A204.1 (cell line): ENCODE results near the gene OR51A2.
"Not testable (repeated sequence)": the region's sequence is repeated elsewhere in the genome, so short reads cannot be mapped to it uniquely, and the experiment has no call there.

Experiments used
- FAIRE-seq: peaks from 2 replicates; lab custom pipeline; 2012; peaks lifted over from hg19 to GRCh38; lab: Jason Lieb, UNC

Gene OR51A2, protein sequence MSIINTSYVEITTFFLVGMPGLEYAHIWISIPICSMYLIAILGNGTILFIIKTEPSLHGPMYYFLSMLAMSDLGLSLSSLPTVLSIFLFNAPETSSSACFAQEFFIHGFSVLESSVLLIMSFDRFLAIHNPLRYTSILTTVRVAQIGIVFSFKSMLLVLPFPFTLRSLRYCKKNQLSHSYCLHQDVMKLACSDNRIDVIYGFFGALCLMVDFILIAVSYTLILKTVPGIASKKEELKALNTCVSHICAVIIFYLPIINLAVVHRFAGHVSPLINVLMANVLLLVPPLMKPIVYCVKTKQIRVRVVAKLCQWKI

DNA sequence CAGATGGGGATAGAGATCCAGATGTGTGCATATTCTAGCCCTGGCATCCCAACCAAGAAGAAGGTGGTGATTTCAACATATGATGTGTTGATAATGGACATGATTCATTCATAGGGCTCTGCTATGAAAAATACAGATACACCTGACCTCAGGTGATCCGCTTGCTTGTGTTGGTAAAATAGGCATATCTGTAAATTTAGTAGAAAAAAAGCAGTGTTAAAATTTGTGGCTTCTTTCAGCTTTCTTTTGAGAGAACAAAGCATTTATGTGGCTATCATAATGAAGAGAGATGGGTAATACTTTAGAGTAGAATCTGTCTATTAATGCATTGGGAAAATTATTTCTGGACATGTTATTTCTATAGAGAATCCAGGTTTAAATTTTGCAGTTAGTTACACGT is at the start of gene OR51A2:
TSS of gene OR51A2 (minus strand) at position 101 of the 400 bp plus-strand sequence. CDS start at position 101, 0 bp downstream.
- not testable (repeated sequence) for FAIRE-seq

DNA sequence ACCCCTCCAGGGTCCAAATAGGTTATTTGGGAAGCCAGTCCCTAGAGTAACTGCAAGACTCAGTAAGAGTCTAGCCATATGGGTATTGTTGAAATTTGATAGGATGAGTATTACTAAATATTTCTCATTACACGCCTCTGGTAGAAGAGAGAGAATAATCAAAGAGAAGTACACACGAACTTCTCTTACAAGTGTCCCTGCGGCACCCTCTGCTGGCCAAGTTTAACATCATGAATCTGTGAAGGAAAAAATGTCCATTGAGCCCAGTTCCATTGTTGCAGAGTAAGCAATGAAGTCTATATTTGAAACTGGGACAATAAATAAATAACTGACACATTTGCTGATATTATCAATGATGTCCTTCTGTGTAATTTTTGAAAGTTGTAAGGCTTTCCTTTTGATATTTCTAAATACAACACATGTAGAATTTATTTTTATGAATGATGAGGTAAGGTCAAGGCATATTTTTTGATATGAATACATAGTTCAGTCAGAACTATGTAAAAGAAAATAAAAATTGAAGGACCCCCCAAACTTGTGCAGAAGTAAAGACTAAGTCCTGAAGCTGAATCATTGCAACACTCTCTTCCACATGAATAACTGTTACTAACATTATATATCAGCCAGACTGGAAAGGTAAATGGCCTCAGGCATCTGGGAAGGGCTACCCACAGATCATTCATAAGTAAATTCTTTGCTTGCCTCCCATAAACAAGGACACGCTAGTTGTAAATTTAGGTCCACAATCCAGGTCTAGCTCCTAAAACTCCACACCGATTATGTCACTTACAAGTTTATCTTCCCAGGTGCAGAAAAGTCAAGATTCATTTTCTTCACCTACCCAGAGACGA is 49.1 kb upstream of the OR51A2 start:
- peak; percentile 87 for FAIRE-seq

DNA sequence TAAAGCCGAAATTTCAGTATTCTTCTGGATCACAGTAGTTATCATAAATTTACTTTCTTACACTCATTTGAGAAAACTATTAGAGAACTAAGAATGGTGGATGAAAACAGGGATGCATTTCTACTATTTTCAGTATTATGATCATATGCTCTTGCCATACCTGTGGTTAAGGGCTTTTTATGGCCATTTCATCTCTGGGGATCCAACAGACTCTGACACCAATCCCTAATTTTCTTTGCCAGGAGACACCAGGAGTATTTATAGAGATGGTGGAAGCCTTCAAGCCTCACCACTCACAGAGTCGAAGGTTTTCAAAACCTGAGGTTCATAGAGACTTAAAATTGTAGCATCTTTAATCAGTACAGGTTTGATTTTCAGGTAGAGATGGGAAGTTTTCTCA is 39.0 kb upstream of the OR51A2 start, which contains the start of gene OR51L1:
TSS of gene OR51L1 (plus strand) at position 301 of the 400 bp plus-strand sequence. CDS start 4,132 bp downstream, outside the sequence.
- no peak for FAIRE-seq

DNA sequence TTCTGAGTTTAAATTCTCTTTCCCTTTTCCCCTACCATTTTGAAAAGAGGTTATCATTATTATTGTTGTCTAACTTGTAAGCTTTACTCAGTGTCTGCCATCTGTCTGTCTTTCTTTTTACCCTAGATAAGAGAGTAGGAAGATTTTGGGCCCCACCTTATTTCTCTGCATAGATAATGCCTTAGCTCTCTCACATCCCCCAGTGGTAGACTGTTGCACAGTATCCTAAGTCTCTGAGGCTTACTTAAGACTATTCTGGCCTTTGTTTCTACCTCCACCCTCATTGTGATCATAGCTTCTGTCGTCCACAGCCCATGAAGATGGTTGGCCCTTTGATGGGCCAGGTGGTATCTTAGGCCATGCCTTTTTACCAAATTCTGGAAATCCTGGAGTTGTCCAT is 35.5 kb upstream of the OR51A2 start:
- FAIRE-seq: no peak

DNA sequence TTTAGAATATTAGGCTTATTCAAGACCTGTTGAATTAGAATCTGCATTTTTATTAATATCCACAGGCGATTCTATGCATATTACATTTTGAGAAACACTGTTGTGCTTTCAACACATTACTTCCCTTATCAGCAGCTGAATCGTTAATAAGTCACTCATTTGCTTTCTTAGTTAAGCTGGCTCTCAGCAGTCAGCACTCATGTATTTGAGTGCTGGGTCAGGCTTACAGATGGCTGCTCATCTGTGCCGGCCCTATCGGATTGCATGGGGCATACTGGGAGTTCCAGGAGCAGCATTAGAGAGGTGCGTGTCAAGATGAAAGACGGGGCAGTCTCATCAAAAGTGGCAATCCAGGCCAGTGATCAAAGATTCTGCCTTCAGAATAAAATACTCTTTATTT is 28.3 kb upstream of the OR51A2 start:
- no peak for FAIRE-seq

DNA sequence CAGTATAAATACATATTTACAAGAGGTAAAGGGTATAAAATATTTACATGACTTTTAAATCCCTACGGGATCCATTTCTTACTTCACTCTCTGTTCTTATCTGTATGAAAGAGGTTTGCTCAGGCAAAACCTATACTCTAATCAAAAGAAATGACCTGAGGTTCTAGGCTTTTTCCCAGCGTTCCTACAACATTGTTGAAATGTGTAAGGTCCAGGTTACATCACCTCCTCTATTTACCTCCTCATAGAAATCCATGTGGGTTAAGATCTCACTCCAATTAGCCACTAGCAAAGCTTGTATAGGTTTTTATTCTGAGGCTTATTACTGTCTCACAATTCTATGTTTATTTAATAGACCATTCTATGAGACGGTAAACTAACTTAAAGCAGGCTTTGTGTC is 27.2 kb upstream of the OR51A2 start:
- FAIRE-seq: no peak

DNA sequence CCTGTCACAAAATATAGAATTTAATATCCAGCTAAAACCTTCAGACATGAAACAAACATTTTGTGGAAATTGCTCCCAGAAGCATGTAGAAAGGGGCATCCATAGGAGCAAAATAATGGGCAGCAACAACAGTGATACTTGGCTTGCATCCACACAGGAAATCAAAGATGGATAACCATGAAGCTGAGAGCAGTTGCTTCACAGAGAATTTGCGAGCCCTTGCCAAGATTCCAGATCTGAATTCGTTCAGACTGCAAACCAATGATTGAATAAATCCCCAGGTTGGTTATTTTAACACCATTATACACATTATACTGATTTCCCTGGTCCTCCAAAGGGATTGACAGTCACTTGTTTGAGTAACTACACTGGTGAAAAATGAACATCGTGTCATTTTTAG is 23.5 kb upstream of the OR51A2 start:
- no peak for FAIRE-seq

DNA sequence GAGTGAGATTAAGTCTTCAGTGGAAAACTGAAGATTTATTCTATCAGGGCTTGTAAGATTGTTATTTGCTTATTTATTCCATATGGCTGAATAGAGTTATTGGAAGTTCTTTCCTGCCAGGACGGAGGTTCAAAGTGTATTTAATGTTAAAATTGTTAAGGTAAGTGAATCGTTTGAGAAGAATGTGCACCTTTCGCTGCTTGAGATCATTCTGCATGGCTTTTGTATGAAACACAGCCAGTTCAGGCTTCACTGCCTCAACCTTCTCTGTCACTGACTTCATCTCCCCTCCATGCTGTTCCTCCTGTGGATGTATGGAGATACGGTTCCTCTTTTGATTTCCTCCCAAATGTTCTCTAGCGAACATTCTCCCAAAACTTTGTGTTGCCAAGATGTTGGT is 19.9 kb upstream of the OR51A2 start:
- no peak for FAIRE-seq

DNA sequence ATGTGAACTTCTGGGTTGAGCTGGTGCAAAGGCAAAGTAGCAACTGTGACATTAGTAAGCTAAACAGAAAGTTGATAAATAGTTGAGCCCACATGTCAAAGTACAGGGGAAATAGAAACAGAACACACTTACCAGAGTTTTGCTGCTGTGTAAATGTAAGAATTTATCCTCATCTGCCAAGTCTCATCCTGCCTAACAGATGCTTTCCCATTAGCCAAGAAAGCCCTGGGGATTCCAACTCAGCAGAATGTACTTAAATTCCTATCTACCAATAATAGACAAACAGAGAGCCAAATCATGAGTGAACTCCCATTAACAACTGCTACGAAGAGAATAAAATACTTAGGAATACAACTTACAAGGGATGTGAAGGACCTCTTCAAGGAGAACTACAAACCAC is 7.3 kb upstream of the OR51A2 start:
- no peak for FAIRE-seq

DNA sequence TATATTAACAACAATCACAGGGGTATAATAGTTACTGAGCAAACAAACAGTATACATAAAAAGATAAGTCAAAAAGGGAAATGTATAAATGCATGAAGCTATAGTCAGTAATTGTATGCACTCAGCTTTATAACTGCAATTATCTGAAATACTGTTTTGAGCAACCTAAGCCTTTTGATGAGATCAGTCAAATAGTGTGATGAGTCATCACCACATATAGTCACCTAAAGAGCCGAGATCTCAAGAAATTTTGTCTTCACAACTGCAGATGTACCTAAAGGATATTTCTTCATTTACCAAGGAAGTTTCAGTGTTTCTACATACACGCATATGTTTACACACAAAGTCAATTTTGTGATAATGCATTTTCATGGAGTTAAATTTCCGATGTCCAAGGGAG is 5.4 kb upstream of the OR51A2 start:
- FAIRE-seq: no peak

DNA sequence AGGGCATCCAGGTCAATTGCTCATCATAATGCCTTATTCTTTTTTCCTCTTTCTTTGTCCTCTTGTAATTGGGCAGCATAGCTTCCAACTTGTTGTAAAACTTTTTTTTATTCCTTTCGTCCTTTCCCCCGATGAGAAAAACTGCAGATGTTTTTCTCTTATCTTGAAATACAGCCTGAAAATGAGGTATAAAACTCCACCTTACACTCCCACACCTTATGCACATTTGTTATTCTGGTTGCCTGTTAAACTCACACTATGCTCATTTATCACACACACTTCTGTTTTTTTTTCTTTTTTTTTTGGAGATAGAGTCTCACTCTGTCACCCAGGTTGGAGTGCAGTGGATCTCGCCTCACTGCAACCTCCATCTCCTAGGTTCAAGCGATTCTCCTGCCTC is 1.9 kb upstream of the OR51A2 start:
- no peak for FAIRE-seq

DNA sequence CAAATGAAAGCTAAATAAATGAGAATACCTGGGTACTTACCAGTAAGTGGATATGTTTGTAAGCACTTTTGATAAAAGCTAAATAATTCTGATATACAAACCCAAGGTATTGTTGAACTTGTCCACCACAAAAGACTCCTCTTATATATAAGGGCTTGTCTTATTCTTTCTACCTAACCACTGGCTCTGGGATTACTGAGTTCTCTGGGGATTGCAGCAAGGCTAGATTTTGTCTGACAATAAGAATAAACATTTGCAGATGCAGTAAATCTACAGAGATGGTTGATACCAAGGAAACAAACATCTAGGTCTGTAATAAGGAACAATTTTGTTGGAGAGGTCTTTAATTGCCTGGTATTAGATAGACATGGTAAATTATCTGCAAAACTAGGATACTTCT is 8.0 kb downstream of the OR51A2 start, which contains the start of gene OR51A4:
TSS of gene OR51A4 (minus strand) at position 101 of the 400 bp plus-strand sequence. CDS start 505 bp downstream, outside the sequence.
- FAIRE-seq: no peak

DNA sequence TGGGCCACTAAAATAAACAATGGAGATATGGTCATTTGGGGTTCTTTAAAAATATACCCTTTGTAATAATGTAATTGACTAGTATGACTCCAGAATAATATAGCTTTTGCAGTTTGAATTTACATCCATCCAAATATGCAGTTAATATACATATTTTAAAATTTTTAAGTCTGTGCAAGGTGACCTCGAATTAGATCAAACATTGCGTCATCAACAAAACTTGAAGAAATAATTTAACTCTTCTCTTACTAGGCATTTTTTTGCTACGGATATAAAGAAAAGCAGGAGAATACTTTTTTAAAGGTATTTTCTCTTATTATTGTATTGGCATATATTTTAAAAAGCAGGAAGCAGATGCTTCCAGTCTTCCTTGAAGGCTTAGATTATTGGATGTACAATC is 18.8 kb downstream of the OR51A2 start:
- no peak for FAIRE-seq

DNA sequence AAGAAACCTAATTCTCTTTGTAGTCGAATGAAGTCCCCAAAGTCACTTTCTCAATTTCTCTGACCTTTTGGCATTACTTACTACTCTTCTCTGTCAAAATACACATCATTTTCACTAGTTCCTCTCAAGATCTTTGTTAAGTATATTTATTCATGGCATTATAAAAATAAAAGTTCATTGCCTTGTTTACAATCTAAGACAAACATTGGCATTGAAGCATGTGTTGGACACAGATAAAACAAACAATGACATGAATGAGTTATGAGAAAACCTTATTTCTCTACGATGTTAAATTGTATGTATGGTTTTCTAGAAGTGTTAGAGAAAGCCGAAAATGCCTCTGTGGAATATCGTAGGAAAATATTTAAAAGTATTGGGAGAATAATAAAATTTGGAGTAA is 22.8 kb downstream of the OR51A2 start:
- no peak for FAIRE-seq

DNA sequence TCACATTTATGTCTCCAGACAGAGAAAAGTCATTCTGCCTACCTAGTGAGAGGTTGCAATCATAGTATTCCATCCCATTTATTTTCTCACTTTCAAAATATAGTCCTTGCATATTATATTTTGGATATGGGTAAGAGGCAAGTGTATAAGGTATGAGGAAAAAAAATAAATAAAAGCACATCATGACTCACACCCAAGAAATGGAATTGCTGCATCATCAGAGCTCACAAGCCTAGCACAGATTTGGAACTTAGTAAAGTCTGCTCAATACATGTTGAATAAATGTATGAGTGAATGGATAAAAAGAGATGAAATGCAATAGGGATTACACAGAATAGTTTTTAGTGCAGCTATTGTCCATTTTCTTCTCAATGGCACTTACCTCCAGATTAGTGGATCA is 28.9 kb downstream of the OR51A2 start:
- FAIRE-seq: no peak

DNA sequence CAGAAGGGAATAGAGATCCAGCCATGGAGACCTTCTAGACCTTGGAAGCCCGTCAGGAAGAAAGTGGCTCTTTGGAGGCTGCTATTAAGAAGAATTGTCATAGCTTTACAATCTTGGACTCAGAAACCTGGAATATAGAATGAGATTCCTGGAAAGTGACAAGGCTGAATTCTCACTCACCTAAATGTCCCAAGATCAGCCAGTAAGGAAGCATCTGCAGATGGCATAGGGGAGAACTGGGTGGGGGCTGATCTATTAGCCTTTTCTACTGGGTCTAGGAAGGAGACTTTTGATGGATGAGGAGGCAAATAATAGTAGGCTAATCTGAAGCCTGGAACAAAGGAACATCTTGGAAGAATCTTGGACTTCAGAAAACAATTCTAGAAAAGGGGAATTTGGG is 31.3 kb downstream of the OR51A2 start, which contains the start of gene OR51G1:
TSS of gene OR51G1 (minus strand) at position 101 of the 400 bp plus-strand sequence. CDS start at position 101, 0 bp downstream.
- no peak for FAIRE-seq

DNA sequence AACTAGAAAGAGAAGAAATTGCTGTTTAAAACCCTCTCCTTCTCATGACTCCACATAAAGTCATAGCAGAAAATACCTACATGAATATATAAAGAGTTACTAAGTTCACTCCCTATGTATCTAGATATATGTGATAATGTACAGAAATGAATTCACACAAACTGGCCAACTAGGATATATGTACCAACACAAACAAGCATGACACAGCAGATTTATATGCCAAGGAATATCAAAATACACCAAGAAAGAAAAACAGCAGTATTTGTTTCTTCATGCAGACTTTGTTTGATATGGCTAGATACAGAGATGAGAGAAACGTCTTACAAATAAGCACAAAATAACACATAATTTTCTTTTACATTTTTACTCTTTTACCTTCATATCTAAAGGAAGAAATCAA is 33.2 kb downstream of the OR51A2 start:
- no peak for FAIRE-seq

DNA sequence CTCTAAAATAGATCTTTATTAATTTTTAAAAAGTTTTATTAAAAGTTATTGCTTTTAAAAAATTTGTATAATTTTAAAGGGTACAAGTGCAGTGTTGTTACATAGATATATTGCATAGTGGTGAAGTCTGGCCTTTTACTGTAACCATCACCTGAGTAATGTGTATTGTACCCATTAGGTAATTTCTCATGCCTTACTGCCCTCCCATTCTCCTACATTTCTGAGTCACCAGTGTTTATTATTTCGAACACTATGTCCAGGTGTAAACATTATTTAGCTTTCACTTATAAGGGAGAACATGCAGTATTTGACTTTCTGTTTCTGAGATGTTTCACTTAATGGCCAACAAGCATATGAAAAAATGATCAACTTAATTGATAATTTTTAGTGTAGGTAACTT is 33.7 kb downstream of the OR51A2 start:
- FAIRE-seq: no peak

DNA sequence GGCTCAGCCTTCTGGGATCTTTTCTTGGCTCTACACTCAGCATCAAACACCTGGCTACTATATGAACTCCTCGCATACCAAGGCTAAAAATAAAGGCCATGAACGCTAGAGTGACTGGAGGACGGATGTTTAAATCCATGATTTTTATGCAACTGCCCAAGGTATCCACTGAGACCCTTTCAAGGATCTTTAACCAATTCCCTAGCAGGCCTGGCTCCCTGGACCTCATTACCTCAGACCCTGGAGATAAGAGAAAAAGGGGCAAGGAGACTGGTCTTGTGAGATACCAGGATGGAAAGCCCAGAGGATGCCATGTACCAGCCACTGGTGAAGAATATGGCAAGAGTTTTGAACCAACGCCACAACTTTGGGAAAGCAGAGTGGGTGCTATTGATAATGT is 36.3 kb downstream of the OR51A2 start, which contains the start of gene OR51G2:
TSS of gene OR51G2 (minus strand) at position 101 of the 400 bp plus-strand sequence. CDS start 3,687 bp downstream, outside the sequence.
- no peak for FAIRE-seq

DNA sequence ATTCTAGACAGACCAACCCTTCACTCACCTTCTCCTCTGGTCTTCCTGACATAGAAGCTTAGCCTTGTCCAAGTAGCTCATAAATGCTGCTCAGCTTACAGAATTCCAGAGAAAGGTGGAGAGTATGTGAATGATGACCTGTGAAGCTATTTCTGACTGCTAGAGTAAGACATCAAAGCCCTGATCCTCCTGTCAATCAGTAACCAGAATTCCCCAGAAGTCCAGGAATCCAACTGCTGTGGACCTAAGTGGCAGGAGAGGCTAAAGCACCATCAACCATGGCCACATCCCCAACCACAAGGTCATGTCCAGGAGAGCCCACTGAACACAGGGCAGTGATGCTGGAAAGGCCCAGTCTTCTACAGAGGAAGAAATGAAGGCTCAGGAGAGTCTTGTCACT is 38.9 kb downstream of the OR51A2 start:
- no peak for FAIRE-seq
